ENCODE measurements around the gene SEMG2. TPM values are rescaled to one million over a fixed set of nuclear protein-coding genes. Genes with fewer than 3 reads are reported as not detected.

Gene SEMG2
- total and polyA plus RNA-seq, 8 donors, result not detected

DNA sequence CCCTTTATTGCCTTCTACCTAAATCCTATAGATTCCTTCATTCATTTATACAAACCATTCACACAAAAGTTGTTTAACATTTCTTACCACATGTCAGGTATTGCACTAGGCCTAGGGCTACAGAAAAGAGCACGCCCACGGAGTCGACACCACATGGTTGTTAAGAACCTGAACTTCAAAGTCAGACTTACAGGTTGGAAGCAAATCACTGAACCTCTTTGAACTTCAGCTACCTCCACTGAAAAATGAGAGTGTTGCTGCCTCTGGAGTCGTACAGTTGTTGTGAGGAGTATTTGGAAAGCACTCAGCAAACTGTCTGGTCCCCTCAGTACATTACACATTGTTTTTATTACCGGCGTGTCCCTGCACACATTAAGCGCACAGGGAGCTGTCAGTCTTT, 36.5 kb downstream of the SEMG2 start:
- no peaks in the 10 kb centered on the region for H3K36me3 ChIP-seq
- H3K27ac ChIP-seq, result no peak overlapping the region
- intact Hi-C loops (cut with DNase I; ENCODE audit: low total_unique reads), result no loop called here
- WGBS, 5 donors, result 80 to 89% (median 85%) methylated on average over 7 of the region's 7 CpGs
- DNase-seq, result no peak
- H3K9me3 ChIP-seq, result no peaks in the 10 kb centered on the region
- H3K4me3 ChIP-seq, result no peak overlapping the region
- TF ChIP-seq EP300 (IDR thresholded peaks at IDR 0.05) (no peak), POLR2A (IDR thresholded peaks at IDR 0.05) (no peak), POLR2AphosphoS5 (IDR thresholded peaks at IDR 0.05) (no peak)
- TF ChIP-seq, protein P1, sequence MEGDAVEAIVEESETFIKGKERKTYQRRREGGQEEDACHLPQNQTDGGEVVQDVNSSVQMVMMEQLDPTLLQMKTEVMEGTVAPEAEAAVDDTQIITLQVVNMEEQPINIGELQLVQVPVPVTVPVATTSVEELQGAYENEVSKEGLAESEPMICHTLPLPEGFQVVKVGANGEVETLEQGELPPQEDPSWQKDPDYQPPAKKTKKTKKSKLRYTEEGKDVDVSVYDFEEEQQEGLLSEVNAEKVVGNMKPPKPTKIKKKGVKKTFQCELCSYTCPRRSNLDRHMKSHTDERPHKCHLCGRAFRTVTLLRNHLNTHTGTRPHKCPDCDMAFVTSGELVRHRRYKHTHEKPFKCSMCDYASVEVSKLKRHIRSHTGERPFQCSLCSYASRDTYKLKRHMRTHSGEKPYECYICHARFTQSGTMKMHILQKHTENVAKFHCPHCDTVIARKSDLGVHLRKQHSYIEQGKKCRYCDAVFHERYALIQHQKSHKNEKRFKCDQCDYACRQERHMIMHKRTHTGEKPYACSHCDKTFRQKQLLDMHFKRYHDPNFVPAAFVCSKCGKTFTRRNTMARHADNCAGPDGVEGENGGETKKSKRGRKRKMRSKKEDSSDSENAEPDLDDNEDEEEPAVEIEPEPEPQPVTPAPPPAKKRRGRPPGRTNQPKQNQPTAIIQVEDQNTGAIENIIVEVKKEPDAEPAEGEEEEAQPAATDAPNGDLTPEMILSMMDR (IDR thresholded peaks at IDR 0.05), result no peak
- H3K27me3 ChIP-seq, result no peaks in the 10 kb centered on the region
- peaks cover 14 to 30% (median 21%) of the 10 kb centered on the region in 4 donors for H3K4me1 ChIP-seq

- TF ChIP-seq, protein P1 (IDR thresholded peaks at IDR 0.05), result no peak
- no peak for TF ChIP-seq POLR2AphosphoS5 (IDR thresholded peaks at IDR 0.05)
- no peak for TF ChIP-seq EP300 (IDR thresholded peaks at IDR 0.05)
- TF ChIP-seq POLR2A (IDR thresholded peaks at IDR 0.05), result no peak
- Histone ChIP-seq H3K4me1 (peaks cover 14 to 24% (median 19%) of the 10 kb centered on the region in 4 donors), H3K36me3 (no peaks in the 10 kb centered on the region), H3K9me3 (no peaks in the 10 kb centered on the region), H3K27ac (no peak overlapping the region), H3K27me3 (no peaks in the 10 kb centered on the region), H3K4me3 (no peak overlapping the region)
- intact Hi-C loops (cut with DNase I; ENCODE audit: low total_unique reads), result no loop called here
- no peak for DNase-seq
- whole genome bisulfite sequencing, 5 donors, result 91 to 98% (median 96%) methylated on average over 3 of the region's 3 CpGs
These were observed 37.1 kb downstream of the SEMG2 start for GRCh38 chr20:45258259-45258658.

DNA sequence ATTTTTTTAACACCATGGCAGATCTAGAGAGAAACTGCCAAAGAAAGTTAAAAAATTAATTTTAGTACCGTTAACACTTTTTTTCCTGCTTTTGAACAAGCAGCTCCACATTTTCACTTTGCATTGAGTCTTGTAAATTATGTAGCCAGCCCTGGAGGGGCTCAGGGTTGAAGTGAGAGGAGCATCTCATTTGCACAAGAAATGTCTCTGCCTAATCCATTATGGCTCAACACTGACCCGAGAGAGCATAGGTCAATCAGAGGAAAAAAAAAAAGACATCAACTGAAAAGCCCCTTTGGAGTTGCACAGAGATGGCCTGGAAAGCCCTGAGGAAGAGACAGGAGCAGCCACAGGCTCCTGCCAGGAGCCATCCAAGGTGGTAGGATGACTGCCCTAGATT, 37.5 kb downstream of the SEMG2 start:
- no peak for DNase-seq
- intact Hi-C loops (cut with DNase I; ENCODE audit: low total_unique reads), result no loop called here
- peaks cover 14 to 21% (median 17%) of the 10 kb centered on the region in 4 donors for H3K4me1 ChIP-seq
- no peak for TF ChIP-seq POLR2AphosphoS5 (IDR thresholded peaks at IDR 0.05)
- no peak for TF ChIP-seq EP300 (IDR thresholded peaks at IDR 0.05)
- TF ChIP-seq, protein P1 (IDR thresholded peaks at IDR 0.05), result no peak
- no peak for TF ChIP-seq POLR2A (IDR thresholded peaks at IDR 0.05)
- H3K27ac ChIP-seq, result no peak overlapping the region
- H3K36me3 ChIP-seq, result no peaks in the 10 kb centered on the region
- H3K27me3 ChIP-seq, result no peaks in the 10 kb centered on the region
- no peaks in the 10 kb centered on the region for H3K9me3 ChIP-seq
- WGBS, 5 donors, result 46 to 54% (median 48%) methylated on average over 2 of the region's 2 CpGs
- H3K4me3 ChIP-seq, result no peak overlapping the region

DNA sequence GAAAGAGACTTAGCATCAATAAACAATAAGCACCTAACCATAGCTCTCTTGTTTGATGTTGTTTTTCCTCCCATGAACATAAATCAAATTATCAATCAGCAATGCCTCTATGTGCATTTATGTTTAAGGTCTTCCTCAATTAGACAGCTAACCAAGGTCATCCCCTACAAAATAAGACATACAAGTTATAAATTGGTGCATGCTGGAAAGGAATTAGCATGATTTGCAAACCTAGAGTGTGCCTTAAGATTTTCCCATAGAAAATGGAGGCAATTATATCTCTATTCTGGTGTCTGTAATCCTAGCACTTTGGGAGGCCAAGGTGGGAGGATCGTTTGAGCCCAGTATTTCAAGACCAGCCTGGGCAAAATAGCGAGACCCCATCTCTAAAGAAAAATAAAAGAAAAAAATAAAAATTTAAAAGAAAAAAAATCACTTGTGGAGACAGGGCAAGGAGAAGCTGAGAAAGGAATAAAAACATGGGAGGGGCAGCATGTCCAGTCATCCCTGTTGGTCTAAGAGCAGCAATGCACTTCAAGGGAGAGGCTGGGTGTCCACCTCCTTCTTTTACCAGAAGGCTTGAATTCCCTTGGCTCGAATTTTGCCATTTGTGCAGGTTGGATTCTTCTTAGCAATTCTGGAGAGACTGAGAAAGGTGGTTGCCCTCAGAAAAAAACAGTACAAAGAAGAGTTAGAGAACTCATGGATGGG, 42.5 kb downstream of the SEMG2 start:
- Histone ChIP-seq H3K4me3 (no peak overlapping the region), H3K27me3 (no peaks in the 10 kb centered on the region), H3K36me3 (no peaks in the 10 kb centered on the region), H3K9me3 (no peaks in the 10 kb centered on the region), H3K4me1 (no peaks in the 10 kb centered on the region), H3K27ac (no peak overlapping the region)
- intact Hi-C loops (cut with DNase I; ENCODE audit: low total_unique reads), result no loop called here
- DNase-seq, result no peak
- 66 to 82% (median 78%) methylated on average over 3 of the region's 3 CpGs for WGBS, 5 donors
- TF ChIP-seq POLR2AphosphoS5 (IDR thresholded peaks at IDR 0.05), result no peak
- TF ChIP-seq POLR2A (IDR thresholded peaks at IDR 0.05), result no peak
- TF ChIP-seq EP300 (IDR thresholded peaks at IDR 0.05), result no peak
- TF ChIP-seq, protein P1 (IDR thresholded peaks at IDR 0.05), result no peak
